ENCODE results near the gene BIK.
"Not testable (repeated sequence)": the region's sequence is repeated elsewhere in the genome, so short reads cannot be mapped to it uniquely, and the experiment has no call there.

BIK gene

GRCh38 chr22:43110444-43110926, at the start of gene BIK:
Gene BIK, plus strand, starts transcription at chr22:43110750. Its CDS starts 13,273 bp downstream, at chr22:43124023.
- DNase-seq, result peak; percentile 33

- DNase-seq, result no peak
Measured at GRCh38 chr22:43066134-43066533, 44.4 kb upstream of the BIK start.

GRCh38 chr22:43066844-43067385, 43.6 kb upstream of the BIK start:
- no peak for DNase-seq

GRCh38 chr22:43077121-43077877, 33.3 kb upstream of the BIK start:
- no peak for DNase-seq

GRCh38 chr22:43078522-43078921, 32.0 kb upstream of the BIK start:
- no peak for DNase-seq

GRCh38 chr22:43079742-43080141, 30.8 kb upstream of the BIK start:
- DNase-seq, result no peak

GRCh38 chr22:43080616-43081015, 29.9 kb upstream of the BIK start:
- no peak for DNase-seq

- no peak for DNase-seq
Measured at GRCh38 chr22:43081968-43082367, 28.6 kb upstream of the BIK start.

- DNase-seq, result no peak
Measured at GRCh38 chr22:43085658-43086606, 24.6 kb upstream of the BIK start.

GRCh38 chr22:43088627-43088983, 21.9 kb upstream of the BIK start:
- DNase-seq, result no peak

GRCh38 chr22:43088984-43089717, 21.4 kb upstream of the BIK start, which contains the start of gene TTLL1:
Gene TTLL1, minus strand, starts transcription at chr22:43089391. Its CDS starts 13,805 bp downstream, at chr22:43075586.
- DNase-seq, result no peak

GRCh38 chr22:43090130-43090789, 20.3 kb upstream of the BIK start:
- DNase-seq, result no peak

GRCh38 chr22:43092085-43092484, 18.5 kb upstream of the BIK start:
- no peak for DNase-seq

- no peak for DNase-seq
Measured at GRCh38 chr22:43094085-43094484, 16.5 kb upstream of the BIK start.

GRCh38 chr22:43094551-43094950, 16.0 kb upstream of the BIK start:
- no peak for DNase-seq

- no peak for DNase-seq
Measured at GRCh38 chr22:43096420-43096819, 14.1 kb upstream of the BIK start.

GRCh38 chr22:43098356-43098755, 12.2 kb upstream of the BIK start:
- DNase-seq, result no peak

GRCh38 chr22:43099095-43099494, 11.5 kb upstream of the BIK start:
- DNase-seq, result no peak

GRCh38 chr22:43100225-43100624, 10.3 kb upstream of the BIK start:
- no peak for DNase-seq

- no peak for DNase-seq
Measured at GRCh38 chr22:43101306-43101705, 9.2 kb upstream of the BIK start.

GRCh38 chr22:43104056-43104625, 6.4 kb upstream of the BIK start:
- not testable (repeated sequence) for DNase-seq

- not testable (repeated sequence) for DNase-seq
Measured at GRCh38 chr22:43104950-43105349, 5.6 kb upstream of the BIK start.
